ENCODE results near the gene MADCAM1.

- TF ChIP-seq CTCF (IDR thresholded peaks at IDR 0.05) = no peak
- no peak for TF ChIP-seq POLR2A (IDR thresholded peaks at IDR 0.05)
These were observed 34.1 kb downstream of the MADCAM1 start for GRCh38 chr19:530134-531008.

Data from thyroid gland (tissue), 4 donors.